H1 (cell line): ENCODE results near the gene CRYBG1. TPM values are rescaled to one million over a fixed set of nuclear protein-coding genes. Genes with fewer than 3 reads are reported as not detected.

ENCODE experiments used
- CTCF ChIA-PET: fragments of 300-600 bp; sonication (Branson Sonifier 250); formaldehyde crosslinking; loops from one replicate; lab custom pipeline; 2021; ENCODE audit not compliant: partially characterized antibody; lab: Charles Lee
- POLR2A ChIA-PET: fragments of 300-600 bp; sonication (Branson Sonifier 250); formaldehyde crosslinking; loops from one replicate; lab custom pipeline; 2021; ENCODE audit warnings: inconsistent platforms; ENCODE audit not compliant: partially characterized antibody; lab: Charles Lee
- DNase-seq, 2 experiments: peaks; one replicate each; pipeline versions ENCODE4 v3.0.0 to v3.0.0-alpha.2; 2010 to 2022; ENCODE audit warnings: low spot score in 2 of 2, low read depth in 1 of 2, mixed read lengths in 1 of 2
- FAIRE-seq: peaks from 2 replicates; lab custom pipeline; 2011; peaks lifted over from hg19 to GRCh38; lab: Jason Lieb, UNC
- H2AFZ ChIP-seq: 2 replicates; pipeline ENCODE4 v1.8.1; 2012; ENCODE audit warnings: low read length, inconsistent platforms
- H2AK5ac ChIP-seq: 2 replicates; pipeline ENCODE4 v1.6.1; 2013; ENCODE audit warnings: low read depth, low read length
- H2BK120ac ChIP-seq: replicated peaks from 2 replicates; pipeline ENCODE3; 2013; ENCODE audit warnings: low read depth, low read length, inconsistent platforms
- H2BK12ac ChIP-seq: 2 replicates; pipeline ENCODE4 v1.6.1; 2013; ENCODE audit warnings: low read depth, low read length
- H2BK15ac ChIP-seq: 2 replicates; pipeline ENCODE4 v1.6.1; 2013; ENCODE audit warnings: low read length
- H2BK20ac ChIP-seq: 2 replicates; pipeline ENCODE4 v1.6.1; 2013; ENCODE audit warnings: low read length
- H2BK5ac ChIP-seq: 2 replicates; pipeline ENCODE4 v1.6.1; 2013; ENCODE audit warnings: low read depth, low read length
- H3K14ac ChIP-seq: 2 replicates; pipeline ENCODE4 v1.6.1; 2013; ENCODE audit warnings: inconsistent platforms; ENCODE audit not compliant: insufficient read length
- H3K18ac ChIP-seq: 2 replicates; pipeline ENCODE4 v1.6.1; 2013; ENCODE audit warnings: low read length; ENCODE audit errors: extremely low read depth
- H3K23ac ChIP-seq: 2 replicates; pipeline ENCODE4 v1.6.1; 2013; ENCODE audit warnings: inconsistent platforms; ENCODE audit not compliant: insufficient read length
- H3K23me2 ChIP-seq: 2 replicates; pipeline ENCODE4 v1.6.1; 2013; ENCODE audit warnings: low read depth, low read length
- H3K27ac ChIP-seq: 2 replicates; pipeline ENCODE4 v1.6.1; 2011; ENCODE audit warnings: low read depth, low read length, inconsistent platforms
- H3K27me3 ChIP-seq, 4 experiments: replicated peaks in 1 of 4; 1 replicate in 1 of 4; 2 replicates in 3 of 4; pipeline versions ENCODE4 v1.6.1 to v1.8.1; 2011 to 2013; ENCODE audit warnings: low read length in 3 of 4, mild to moderate bottlenecking in 3 of 4, inconsistent platforms in 2 of 4, mixed read lengths in 2 of 4, moderate library complexity in 1 of 4; ENCODE audit not compliant: control insufficient read depth in 3 of 4, insufficient read depth in 3 of 4; ENCODE audit errors: extremely low read depth in 1 of 4
- H3K36me3 ChIP-seq, 4 experiments: 2 replicates each; pipeline versions ENCODE4 v1.6.1 to v1.8.1; 2011 to 2013; ENCODE audit warnings: mild to moderate bottlenecking in 4 of 4, low read length in 3 of 4, moderate library complexity in 2 of 4, control low read depth in 1 of 4, inconsistent platforms in 1 of 4; ENCODE audit not compliant: insufficient read depth in 4 of 4, control insufficient read depth in 2 of 4
- H3K4ac ChIP-seq: replicated peaks from 2 replicates; pipeline ENCODE3; 2013; ENCODE audit warnings: low read length, low read depth, mixed read lengths, inconsistent platforms; ENCODE audit not compliant: insufficient read length
- H3K4me1 ChIP-seq, 4 experiments: replicated peaks in 1 of 4; 1 replicate in 1 of 4; 2 replicates in 3 of 4; pipeline versions ENCODE4 v1.6.1 to v1.8.1; 2011 to 2013; ENCODE audit warnings: low read length in 3 of 4, inconsistent platforms in 2 of 4, mixed read lengths in 1 of 4; ENCODE audit not compliant: insufficient read depth in 4 of 4, control insufficient read depth in 3 of 4
- H3K4me2 ChIP-seq, 2 experiments: 2 replicates each; pipeline versions ENCODE4 v1.6.1 to v1.8.1; 2011 to 2013; ENCODE audit warnings: low read depth in 2 of 2, low read length in 2 of 2, control low read depth in 1 of 2, inconsistent platforms in 1 of 2, mild to moderate bottlenecking in 1 of 2; ENCODE audit not compliant: insufficient read depth in 1 of 2
- H3K4me3 ChIP-seq, 4 experiments: fragments of 200-600, 300-600 bp in 1 of 4; sonication (generic), shearing (Covaris generic), sonication (Bioruptor Twin) in 1 of 4; 2 replicates each; pipeline versions ENCODE4 v1.5.1 to v1.8.1; 2011 to 2016; ENCODE audit warnings: low read length in 4 of 4, low read depth in 3 of 4, control low read depth in 2 of 4, inconsistent platforms in 2 of 4, mild to moderate bottlenecking in 2 of 4, mixed read lengths in 1 of 4, moderate library complexity in 1 of 4; ENCODE audit not compliant: insufficient read depth in 2 of 4; ENCODE audit errors: extremely low read depth in 1 of 4
- H3K56ac ChIP-seq: replicated peaks from 2 replicates; pipeline ENCODE3; 2013; ENCODE audit warnings: low read depth, mild to moderate bottlenecking, mixed read lengths, low read length, inconsistent platforms; ENCODE audit not compliant: insufficient read length
- H3K79me1 ChIP-seq: 2 replicates; pipeline ENCODE4 v1.6.1; 2013; ENCODE audit warnings: low read depth, low read length, control low read depth
- H3K79me2 ChIP-seq, 2 experiments: 2 replicates each; pipeline versions ENCODE4 v1.6.1 to v1.8.1; 2012 to 2013; ENCODE audit warnings: low read length in 2 of 2, mild to moderate bottlenecking in 2 of 2, inconsistent platforms in 1 of 2; ENCODE audit not compliant: insufficient read depth in 2 of 2, control insufficient read depth in 1 of 2
- H3K9ac ChIP-seq, 4 experiments: replicated peaks in 1 of 4; 1 replicate in 1 of 4; 2 replicates in 3 of 4; pipeline versions ENCODE4 v1.6.1 to v1.8.1; 2011 to 2013; ENCODE audit warnings: low read depth in 3 of 4, low read length in 3 of 4, control low read depth in 2 of 4, mild to moderate bottlenecking in 2 of 4, moderate library complexity in 2 of 4, inconsistent platforms in 1 of 4; ENCODE audit errors: extremely low read depth in 1 of 4
- H3K9me3 ChIP-seq, 2 experiments: 2 replicates each; pipeline versions ENCODE4 v1.6.1 to v1.8.1; 2012 to 2013; ENCODE audit warnings: mild to moderate bottlenecking in 2 of 2, moderate library complexity in 2 of 2, control low read depth in 1 of 2, inconsistent platforms in 1 of 2, low read depth in 1 of 2, low read length in 1 of 2, mixed read lengths in 1 of 2; ENCODE audit not compliant: insufficient read depth in 2 of 2
- H4K20me1 ChIP-seq, 2 experiments: replicated peaks in 1 of 2; 2 replicates each; pipeline versions ENCODE3 to v1.8.1; 2011 to 2013; ENCODE audit warnings: inconsistent platforms in 2 of 2, low read length in 2 of 2, mild to moderate bottlenecking in 1 of 2; ENCODE audit not compliant: insufficient read depth in 2 of 2, control insufficient read depth in 1 of 2
- H4K5ac ChIP-seq: 2 replicates; pipeline ENCODE4 v1.6.1; 2013; ENCODE audit warnings: low read length, low read depth, mixed read lengths, inconsistent platforms; ENCODE audit not compliant: insufficient read length
- H4K8ac ChIP-seq: 2 replicates; pipeline ENCODE4 v1.8.0; 2013; ENCODE audit warnings: mild to moderate bottlenecking, moderate library complexity, low read length, inconsistent platforms; ENCODE audit not compliant: insufficient read depth; ENCODE audit errors: extremely low read depth
- H4K91ac ChIP-seq: replicated peaks from 2 replicates; pipeline ENCODE3; 2013; ENCODE audit warnings: low read length, mixed read lengths, inconsistent platforms; ENCODE audit not compliant: insufficient read length
- ASH2L ChIP-seq: fragments of 200-600, 300-600 bp; sonication (generic); IDR thresholded peaks from one replicate; pipeline ENCODE4 v1.7.1; 2017; ENCODE audit warnings: low read length
- GTF2F1 ChIP-seq: IDR thresholded peaks from 2 replicates; pipeline ENCODE4 v1.6.1; 2012; ENCODE audit warnings: low read depth, low read length, improper control_type of control experiment, borderline replicate concordance
- MAFK ChIP-seq: IDR thresholded peaks from 2 replicates; pipeline ENCODE4 v1.6.1; 2012; ENCODE audit warnings: low read depth, mild to moderate bottlenecking, improper control_type of control experiment, low read length
- NRF1 ChIP-seq: IDR thresholded peaks from 2 replicates; pipeline ENCODE4 v1.6.1; 2011; ENCODE audit warnings: mild to moderate bottlenecking, low read depth, low read length, improper control_type of control experiment
- RFX5 ChIP-seq: IDR thresholded peaks from 2 replicates; pipeline ENCODE4 v1.6.1; 2011; ENCODE audit warnings: low read depth, low read length, improper control_type of control experiment, borderline replicate concordance
- SP2 ChIP-seq: IDR thresholded peaks from 2 replicates; pipeline ENCODE4 v1.6.1; 2012; ENCODE audit warnings: mild to moderate bottlenecking, low read length, inconsistent platforms
- SUZ12 ChIP-seq: fragments of 200-600 bp; sonication (generic); IDR thresholded peaks from 2 replicates; pipeline ENCODE4 v1.6.1; 2012; ENCODE audit warnings: mild to moderate bottlenecking, inconsistent platforms, low read length, moderate library complexity, mixed read lengths
- TAF1 ChIP-seq: IDR thresholded peaks from 2 replicates; pipeline ENCODE4 v1.6.1; 2011; ENCODE audit warnings: mild to moderate bottlenecking, low read depth, low read length
- TBP ChIP-seq: IDR thresholded peaks from 2 replicates; pipeline ENCODE4 v1.6.1; 2011; ENCODE audit warnings: low read depth, low read length, improper control_type of control experiment
- YY1 ChIP-seq: IDR thresholded peaks from 2 replicates; pipeline ENCODE4 v1.6.1; 2011; ENCODE audit warnings: low read depth, mild to moderate bottlenecking, low read length
- WGBS, 2 experiments: shearing (Covaris generic) in 1 of 2; methylation state at CpG; one replicate each; pipeline versions ENCODE4 v1.1.6 to v1.1.7; 2013 to 2015; ENCODE audit warnings: low lambda C conversion rate in 2 of 2, mixed read lengths in 2 of 2, inconsistent platforms in 1 of 2, low coverage in 1 of 2, missing lambda C conversion rate in 1 of 2; ENCODE audit not compliant: insufficient replicate concordance in 2 of 2, insufficient coverage in 1 of 2, insufficient read length in 1 of 2; ENCODE audit errors: extremely low coverage in 1 of 2, missing lambda C conversion rate in 1 of 2; 5-methylcytosine and 5-hydroxymethylcytosine counted together
- polyA plus RNA-seq, 7 experiments: library from polyadenylated mRNA; depleted of rRNA in 3 of 7; stranded (reverse) in 5 of 7; unstranded in 2 of 7; fragments of >200 nt in 5 of 7; fragments of 200-250 nt in 2 of 7; gene quantifications; 1 replicate in 5 of 7; 2 replicates in 1 of 7; 4 replicates in 1 of 7; pipeline versions ENCODE4 v1.2.1 to v1.2.3, GENCODE V29; 2011 to 2013; ENCODE audit warnings: missing spikeins in 2 of 7, mixed read lengths in 2 of 7
- total RNA-seq: library from RNA; stranded (reverse); fragmentation: NEBNext Ultra II Directional; extraction: Animal tissue kit (Norgen Biotek cat#: 25700); gene quantifications from 2 replicates; pipeline ENCODE4 v1.2.1, GENCODE V29; 2021
- TF ChIP-seq, protein P1 (sequence below): IDR thresholded peaks from 2 replicates; pipeline ENCODE4 v1.6.1; 2011; ENCODE audit warnings: low read depth, mild to moderate bottlenecking, low read length; ENCODE audit not compliant: insufficient read depth
- TF ChIP-seq, protein P2 (sequence below): IDR thresholded peaks from 2 replicates; pipeline ENCODE4 v1.6.1; 2011; ENCODE audit warnings: low read length, improper control_type of control experiment

CRYBG1 gene
- total and polyA plus RNA-seq, 2 of the 8 experiments (the other 6 are each of a cell fraction or from before 2014, with no cell fraction given): 2.2 to 11.6 TPM

DNA sequence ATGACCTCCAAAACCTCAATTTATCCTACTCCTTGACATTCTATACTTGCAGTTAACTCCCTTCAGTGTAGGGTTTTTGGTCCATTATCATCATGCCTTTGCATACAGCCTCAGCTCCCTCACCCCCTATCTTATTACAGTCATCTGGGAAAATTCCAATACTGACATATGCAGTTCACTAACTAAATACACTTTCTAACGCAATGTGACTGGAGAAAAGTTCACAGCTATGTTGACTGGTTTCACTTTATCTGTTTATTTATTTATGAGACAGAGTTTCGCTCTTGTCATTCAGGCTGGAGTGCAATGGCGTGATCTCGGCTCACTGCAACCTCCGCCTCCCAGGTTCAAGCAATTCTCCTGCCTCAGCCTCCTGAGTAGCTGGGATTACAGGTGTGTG is 64.9 kb downstream of the CRYBG1 start:
- Histone ChIP-seq H2AFZ (no peak overlapping the region), H3K27ac (no peak overlapping the region), H4K8ac (no peak overlapping the region), H4K91ac (no peak overlapping the region), H2BK20ac (no peak overlapping the region), H3K23ac (no peak overlapping the region), H4K20me1 (no peaks in the 10 kb centered on the region), H3K14ac (no peak overlapping the region), H3K9ac (no peak overlapping the region), H2BK12ac (no peak overlapping the region), H3K79me1 (no peaks in the 10 kb centered on the region), H3K4me2 (no peak overlapping the region), H3K4ac (no peak overlapping the region), H3K9me3 (no peaks in the 10 kb centered on the region), H3K27me3 (no peaks in the 10 kb centered on the region), H3K18ac (no peak overlapping the region), H3K23me2 (no peaks in the 10 kb centered on the region), H2BK120ac (no peak overlapping the region), H3K4me1 (peaks cover 0 to under 1% (median 0%) of the 10 kb centered on the region in 4 experiments; a peak in 1 of 7 replicates), H2BK5ac (no peak overlapping the region), H3K4me3 (no peak overlapping the region), H4K5ac (no peak overlapping the region), H3K56ac (no peak overlapping the region), H2BK15ac (no peak overlapping the region), H2AK5ac (no peak overlapping the region), H3K79me2 (no peaks in the 10 kb centered on the region), H3K36me3 (no peaks in the 10 kb centered on the region)
- FAIRE-seq: no peak
- CTCF ChIA-PET: interaction anchor here (2.2 kb wide), 1 partner anchor 91 kb away, joined by 6 read pairs; no protein-coding TSS in a partner anchor
- 95% methylated on average over 5 of the region's 5 CpGs; no CpG with 5 or more reads in 1 of the 2 experiments for WGBS, 2 experiments
- POLR2A ChIA-PET: no interaction called here
- no peak for DNase-seq
- TF ChIP-seq SUZ12: no peak
- TF ChIP-seq GTF2F1: no peak
- no peak for TF ChIP-seq MAFK
- TF ChIP-seq SP2: no peak
- TF ChIP-seq YY1: no peak
- TF ChIP-seq, protein P1, sequence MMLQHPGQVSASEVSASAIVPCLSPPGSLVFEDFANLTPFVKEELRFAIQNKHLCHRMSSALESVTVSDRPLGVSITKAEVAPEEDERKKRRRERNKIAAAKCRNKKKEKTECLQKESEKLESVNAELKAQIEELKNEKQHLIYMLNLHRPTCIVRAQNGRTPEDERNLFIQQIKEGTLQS: no peak
- TF ChIP-seq RFX5: no peak
- no peak for TF ChIP-seq ASH2L
- no peak for TF ChIP-seq TAF1
- no peak for TF ChIP-seq TBP
- TF ChIP-seq, protein P2, sequence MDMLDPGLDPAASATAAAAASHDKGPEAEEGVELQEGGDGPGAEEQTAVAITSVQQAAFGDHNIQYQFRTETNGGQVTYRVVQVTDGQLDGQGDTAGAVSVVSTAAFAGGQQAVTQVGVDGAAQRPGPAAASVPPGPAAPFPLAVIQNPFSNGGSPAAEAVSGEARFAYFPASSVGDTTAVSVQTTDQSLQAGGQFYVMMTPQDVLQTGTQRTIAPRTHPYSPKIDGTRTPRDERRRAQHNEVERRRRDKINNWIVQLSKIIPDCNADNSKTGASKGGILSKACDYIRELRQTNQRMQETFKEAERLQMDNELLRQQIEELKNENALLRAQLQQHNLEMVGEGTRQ: no peak
- TF ChIP-seq NRF1: no peak
